ENCODE data around the gene PODNL1.

The PODNL1 gene

GRCh38 chr19:13887018-13887436 is 51.2 kb downstream of the PODNL1 start:
- in situ Hi-C loops (cut with MboI; ENCODE audit: low sequenced_read_pairs, unreplicated experiment) = no loop called here
- no peak for TF ChIP-seq CTCF (IDR thresholded peaks at IDR 0.05; ENCODE audit: borderline replicate concordance, control extremely low read depth, extremely low read depth, insufficient read depth, missing control alignments)
- peak; percentile 13 for DNase-seq (ENCODE audit: low spot score)

GRCh38 chr19:13885826-13886365 is 52.3 kb downstream of the PODNL1 start:
- no peak for TF ChIP-seq CTCF (IDR thresholded peaks at IDR 0.05; ENCODE audit: borderline replicate concordance, control extremely low read depth, extremely low read depth, insufficient read depth, missing control alignments)
- in situ Hi-C loops (cut with MboI; ENCODE audit: low sequenced_read_pairs, unreplicated experiment) = no loop called here
- peak; percentile 17 for DNase-seq (ENCODE audit: low spot score)

GRCh38 chr19:13884726-13885591 is 53.3 kb downstream of the PODNL1 start:
- DNase-seq (ENCODE audit: low spot score) = peak; percentile 25
- TF ChIP-seq CTCF (IDR thresholded peaks at IDR 0.05; ENCODE audit: borderline replicate concordance, control extremely low read depth, extremely low read depth, insufficient read depth, missing control alignments) = no peak
- in situ Hi-C loops (cut with MboI; ENCODE audit: low sequenced_read_pairs, unreplicated experiment) = loop anchor here (5.0 kb wide), 1 partner anchor 187 kb away; the partner anchor contains the start of gene MISP3

- peak; percentile 21 for DNase-seq (ENCODE audit: low spot score)
- in situ Hi-C loops (cut with MboI; ENCODE audit: low sequenced_read_pairs, unreplicated experiment) = loop anchor here (5.0 kb wide), 1 partner anchor 189 kb away; the partner anchor contains the start of gene MISP3
- TF ChIP-seq CTCF (IDR thresholded peaks at IDR 0.05; ENCODE audit: borderline replicate concordance, control extremely low read depth, extremely low read depth, insufficient read depth, missing control alignments) = no peak
These were observed 54.6 kb downstream of the PODNL1 start for GRCh38 chr19:13883516-13884064.

GRCh38 chr19:13882836-13883235 is 55.4 kb downstream of the PODNL1 start:
- in situ Hi-C loops (cut with MboI; ENCODE audit: low sequenced_read_pairs, unreplicated experiment) = loop anchor here (5.0 kb wide), 1 partner anchor 189 kb away; the partner anchor contains the start of gene MISP3
- no peak for TF ChIP-seq CTCF (IDR thresholded peaks at IDR 0.05; ENCODE audit: borderline replicate concordance, control extremely low read depth, extremely low read depth, insufficient read depth, missing control alignments)
- peak; percentile 30 for DNase-seq (ENCODE audit: low spot score)

- in situ Hi-C loops (cut with MboI; ENCODE audit: low sequenced_read_pairs, unreplicated experiment) = loop anchor here (5.0 kb wide), 1 partner anchor 190 kb away; the partner anchor contains the start of gene MISP3
- no peak for TF ChIP-seq CTCF (IDR thresholded peaks at IDR 0.05; ENCODE audit: borderline replicate concordance, control extremely low read depth, extremely low read depth, insufficient read depth, missing control alignments)
- DNase-seq (ENCODE audit: low spot score) = peak; percentile 32
These were observed 55.8 kb downstream of the PODNL1 start for GRCh38 chr19:13882419-13882795.
